Measurements from ENCODE around the gene TRPM2. TPM values are rescaled to one million over a fixed set of nuclear protein-coding genes. Genes with fewer than 3 reads are reported as not detected.

TRPM2 gene
- total and polyA plus RNA-seq, 7 experiments from 2014 or later = 1.2 to 29.6 (median 2.0) TPM

GRCh38 chr21:44467859-44468195 is 114.4 kb downstream of the TRPM2 start:
- Mint-ChIP-seq H3K9me3 (peaks cover 0 to 2% (median 0%) of the 10 kb centered on the region in 11 donors), H3K36me3 (peaks cover 0 to 4% (median 0%) of the 10 kb centered on the region in 5 donors), H3K4me3 (no peak overlapping the region), H3K27me3 (peaks cover 0 to 5% (median 0%) of the 10 kb centered on the region in 5 donors), H3K27ac (no peak overlapping the region), H3K4me1 (no peaks in the 10 kb centered on the region)
- Histone ChIP-seq H3K9me3 (ENCODE audit: control insufficient read depth in 2 of 3, low read length in 3 of 3) (no peaks in the 10 kb centered on the region), H3K27ac (ENCODE audit: low read depth, low read length) (no peak overlapping the region), H3K4me3 (ENCODE audit: low read length) (no peak overlapping the region), H3K27me3 (ENCODE audit: control insufficient read depth in 2 of 2, insufficient read depth in 2 of 2, low read length in 2 of 2) (no peaks in the 10 kb centered on the region), H3K36me3 (ENCODE audit: control insufficient read depth in 2 of 3, insufficient read depth in 3 of 3, low read length in 3 of 3) (no peaks in the 10 kb centered on the region), H3K4me1 (ENCODE audit: control insufficient read depth in 2 of 2, insufficient read depth in 2 of 2, low read length in 2 of 2) (no peaks in the 10 kb centered on the region)
- intact Hi-C loops (cut with micrococcal nuclease) = no loop called here
- CTCF ChIA-PET = no interaction called here
- ATAC-seq (no peak), DNase-seq (no peak)
- POLR2A ChIA-PET = no interaction called here

- CTCF ChIA-PET = no interaction called here
- Mint-ChIP-seq H3K9me3 (peaks cover 0 to 2% (median 0%) of the 10 kb centered on the region in 11 donors), H3K4me3 (no peak overlapping the region), H3K36me3 (no peaks in the 10 kb centered on the region), H3K27me3 (peaks cover 0 to 5% (median 0%) of the 10 kb centered on the region in 5 donors), H3K4me1 (no peaks in the 10 kb centered on the region), H3K27ac (no peak overlapping the region)
- Histone ChIP-seq H3K27ac (ENCODE audit: low read depth, low read length) (no peak overlapping the region), H3K36me3 (ENCODE audit: control insufficient read depth in 2 of 3, insufficient read depth in 3 of 3, low read length in 3 of 3) (no peaks in the 10 kb centered on the region), H3K4me3 (ENCODE audit: low read length) (no peak overlapping the region), H3K27me3 (ENCODE audit: control insufficient read depth in 2 of 2, insufficient read depth in 2 of 2, low read length in 2 of 2) (no peaks in the 10 kb centered on the region), H3K4me1 (ENCODE audit: control insufficient read depth in 2 of 2, insufficient read depth in 2 of 2, low read length in 2 of 2) (no peaks in the 10 kb centered on the region), H3K9me3 (ENCODE audit: control insufficient read depth in 2 of 3, low read length in 3 of 3) (no peaks in the 10 kb centered on the region)
- no peak for DNase-seq
- POLR2A ChIA-PET = no interaction called here
- intact Hi-C loops (cut with micrococcal nuclease) = no loop called here
- ATAC-seq = no peak
Measured at GRCh38 chr21:44471341-44471740, 117.9 kb downstream of the TRPM2 start.

GRCh38 chr21:44471996-44472395 is 118.6 kb downstream of the TRPM2 start:
- Histone ChIP-seq H3K9me3 (ENCODE audit: control insufficient read depth in 2 of 3, low read length in 3 of 3) (no peaks in the 10 kb centered on the region), H3K4me3 (ENCODE audit: low read length) (no peak overlapping the region), H3K36me3 (ENCODE audit: control insufficient read depth in 2 of 3, insufficient read depth in 3 of 3, low read length in 3 of 3) (no peaks in the 10 kb centered on the region), H3K27ac (ENCODE audit: low read depth, low read length) (no peak overlapping the region), H3K27me3 (ENCODE audit: control insufficient read depth in 2 of 2, insufficient read depth in 2 of 2, low read length in 2 of 2) (no peaks in the 10 kb centered on the region), H3K4me1 (ENCODE audit: control insufficient read depth in 2 of 2, insufficient read depth in 2 of 2, low read length in 2 of 2) (no peaks in the 10 kb centered on the region)
- Mint-ChIP-seq H3K4me3 (no peak overlapping the region), H3K27ac (no peak overlapping the region), H3K4me1 (no peaks in the 10 kb centered on the region), H3K9me3 (no peaks in the 10 kb centered on the region), H3K27me3 (peaks cover 0 to 5% (median 0%) of the 10 kb centered on the region in 5 donors), H3K36me3 (no peaks in the 10 kb centered on the region)
- no peak for DNase-seq
- intact Hi-C loops (cut with micrococcal nuclease) = no loop called here
- no peak for ATAC-seq
- ChIA-PET POLR2A (no interaction called here), CTCF (no interaction called here)

- H3K36me3 ChIP-seq (ENCODE audit: control insufficient read depth in 2 of 3, insufficient read depth in 3 of 3, low read length in 3 of 3) = no peaks in the 10 kb centered on the region
- ChIA-PET POLR2A (no interaction called here), CTCF (interaction anchor here (0.9 kb wide), 1 partner anchor 176 kb away, joined by 3 read pairs; no protein-coding TSS in a partner anchor)
- no peaks in the 10 kb centered on the region for H3K4me1 ChIP-seq (ENCODE audit: control insufficient read depth in 2 of 2, insufficient read depth in 2 of 2, low read length in 2 of 2)
- Mint-ChIP-seq H3K27me3 (peaks cover 0 to 5% (median 0%) of the 10 kb centered on the region in 5 donors), H3K4me1 (peaks cover 0 to 7% (median 0%) of the 10 kb centered on the region in 7 donors), H3K27ac (no peak overlapping the region), H3K36me3 (no peaks in the 10 kb centered on the region), H3K4me3 (no peak overlapping the region), H3K9me3 (no peaks in the 10 kb centered on the region)
- no peak overlapping the region for H3K27ac ChIP-seq (ENCODE audit: low read depth, low read length)
- ATAC-seq = no peak
- H3K9me3 ChIP-seq (ENCODE audit: control insufficient read depth in 2 of 3, low read length in 3 of 3) = no peaks in the 10 kb centered on the region
- DNase-seq = no peak
- H3K27me3 ChIP-seq (ENCODE audit: control insufficient read depth in 2 of 2, insufficient read depth in 2 of 2, low read length in 2 of 2) = no peaks in the 10 kb centered on the region
- intact Hi-C loops (cut with micrococcal nuclease) = no loop called here
- no peak overlapping the region for H3K4me3 ChIP-seq (ENCODE audit: low read length)
Measured at GRCh38 chr21:44473915-44474555, 120.6 kb downstream of the TRPM2 start.

GRCh38 chr21:44475266-44475845 is 121.9 kb downstream of the TRPM2 start:
- Mint-ChIP-seq H3K27ac (no peak overlapping the region), H3K9me3 (no peaks in the 10 kb centered on the region), H3K4me3 (no peak overlapping the region), H3K36me3 (no peaks in the 10 kb centered on the region), H3K27me3 (peaks cover 0 to 5% (median 0%) of the 10 kb centered on the region in 5 donors), H3K4me1 (peaks cover 0 to 11% (median 0%) of the 10 kb centered on the region in 7 donors)
- POLR2A ChIA-PET = no interaction called here
- H3K4me3 ChIP-seq (ENCODE audit: low read length) = no peak overlapping the region
- H3K27me3 ChIP-seq (ENCODE audit: control insufficient read depth in 2 of 2, insufficient read depth in 2 of 2, low read length in 2 of 2) = no peaks in the 10 kb centered on the region
- H3K27ac ChIP-seq (ENCODE audit: low read depth, low read length) = no peak overlapping the region
- H3K4me1 ChIP-seq (ENCODE audit: control insufficient read depth in 2 of 2, insufficient read depth in 2 of 2, low read length in 2 of 2) = no peaks in the 10 kb centered on the region
- H3K9me3 ChIP-seq (ENCODE audit: control insufficient read depth in 2 of 3, low read length in 3 of 3) = no peaks in the 10 kb centered on the region
- CTCF ChIA-PET = no interaction called here
- intact Hi-C loops (cut with micrococcal nuclease) = no loop called here
- no peaks in the 10 kb centered on the region for H3K36me3 ChIP-seq (ENCODE audit: control insufficient read depth in 2 of 3, insufficient read depth in 3 of 3, low read length in 3 of 3)
- no peak for DNase-seq
- no peak for ATAC-seq

- H3K36me3 ChIP-seq (ENCODE audit: control insufficient read depth in 2 of 3, insufficient read depth in 3 of 3, low read length in 3 of 3) = no peaks in the 10 kb centered on the region
- Mint-ChIP-seq H3K4me1 (peaks cover 0 to 11% (median 0%) of the 10 kb centered on the region in 7 donors), H3K36me3 (no peaks in the 10 kb centered on the region), H3K27ac (no peak overlapping the region), H3K9me3 (no peaks in the 10 kb centered on the region), H3K4me3 (no peak overlapping the region), H3K27me3 (no peaks in the 10 kb centered on the region)
- intact Hi-C loops (cut with micrococcal nuclease) = no loop called here
- DNase-seq (no peak), ATAC-seq (no peak)
- ChIA-PET POLR2A (no interaction called here), CTCF (no interaction called here)
- H3K4me3 ChIP-seq (ENCODE audit: low read length) = no peak overlapping the region
- H3K27me3 ChIP-seq (ENCODE audit: control insufficient read depth in 2 of 2, insufficient read depth in 2 of 2, low read length in 2 of 2) = no peaks in the 10 kb centered on the region
- H3K27ac ChIP-seq (ENCODE audit: low read depth, low read length) = no peak overlapping the region
- no peaks in the 10 kb centered on the region for H3K9me3 ChIP-seq (ENCODE audit: control insufficient read depth in 2 of 3, low read length in 3 of 3)
- no peaks in the 10 kb centered on the region for H3K4me1 ChIP-seq (ENCODE audit: control insufficient read depth in 2 of 2, insufficient read depth in 2 of 2, low read length in 2 of 2)
Measured at GRCh38 chr21:44477131-44477530, 123.7 kb downstream of the TRPM2 start.

- intact Hi-C loops (cut with micrococcal nuclease) = no loop called here
- Mint-ChIP-seq H3K9me3 (no peaks in the 10 kb centered on the region), H3K4me1 (peaks cover 0 to 11% (median 0%) of the 10 kb centered on the region in 7 donors), H3K36me3 (no peaks in the 10 kb centered on the region), H3K27ac (no peak overlapping the region), H3K27me3 (no peaks in the 10 kb centered on the region), H3K4me3 (no peak overlapping the region)
- no peaks in the 10 kb centered on the region for H3K9me3 ChIP-seq (ENCODE audit: control insufficient read depth in 2 of 3, low read length in 3 of 3)
- ChIA-PET CTCF (no interaction called here), POLR2A (no interaction called here)
- no peaks in the 10 kb centered on the region for H3K36me3 ChIP-seq (ENCODE audit: control insufficient read depth in 2 of 3, insufficient read depth in 3 of 3, low read length in 3 of 3)
- H3K27me3 ChIP-seq (ENCODE audit: control insufficient read depth in 2 of 2, insufficient read depth in 2 of 2, low read length in 2 of 2) = no peaks in the 10 kb centered on the region
- no peak overlapping the region for H3K4me3 ChIP-seq (ENCODE audit: low read length)
- no peak overlapping the region for H3K27ac ChIP-seq (ENCODE audit: low read depth, low read length)
- ATAC-seq = no peak
- no peak for DNase-seq
- H3K4me1 ChIP-seq (ENCODE audit: control insufficient read depth in 2 of 2, insufficient read depth in 2 of 2, low read length in 2 of 2) = no peaks in the 10 kb centered on the region
Measured at GRCh38 chr21:44477712-44478111, 124.3 kb downstream of the TRPM2 start.
